Transverse colon (tissue), 4 donors: ENCODE results near the gene CTNND2.

ENCODE experiments used
- CTCF ChIP-seq, 5 experiments: fragments of 200-600 bp in 3 of 5; fragments of 450-650 bp in 2 of 5; sonication (generic) in 3 of 5; IDR thresholded peaks; 1 replicate in 2 of 5; 2 replicates in 3 of 5; pipeline ENCODE4 v1.5.1; 2016 to 2017; ENCODE audit warnings: antibody characterized with exemption in 5 of 5, inconsistent platforms in 3 of 5, mild to moderate bottlenecking in 2 of 5, moderate library complexity in 1 of 5
- EP300 ChIP-seq: sonication (generic); formaldehyde crosslinking; IDR thresholded peaks from one replicate; pipeline ENCODE4 v1.6.1; 2017; ENCODE audit warnings: antibody characterized with exemption, low read depth
- POLR2A ChIP-seq: fragments of 450-650 bp; IDR thresholded peaks from one replicate; pipeline ENCODE4 v1.6.1; 2016; ENCODE audit warnings: antibody characterized with exemption, mild to moderate bottlenecking, moderate library complexity
- POLR2AphosphoS5 ChIP-seq, 3 donors: sonication (generic); formaldehyde crosslinking; IDR thresholded peaks; one replicate each; pipeline ENCODE4 v1.6.1; 2016; ENCODE audit warnings: antibody characterized with exemption in 3 of 3

DNA sequence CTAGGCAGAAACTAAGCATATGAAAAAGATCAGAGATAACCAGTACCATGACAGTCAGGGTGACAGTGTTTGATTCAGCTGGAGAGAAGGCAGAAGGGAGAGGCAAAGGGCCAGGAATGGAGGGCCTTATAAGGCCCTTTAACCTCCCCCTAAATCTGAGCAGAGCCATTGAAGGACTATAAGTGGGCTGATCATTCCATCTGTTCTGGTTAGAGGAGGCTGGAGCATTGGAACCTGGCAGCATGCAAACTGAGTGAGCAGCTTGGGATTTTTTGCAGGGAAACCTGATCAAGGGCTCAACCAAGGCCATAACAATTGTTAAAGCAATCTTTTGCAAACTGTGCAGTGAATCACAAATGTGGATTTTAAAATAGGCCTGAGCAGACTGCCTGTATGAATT lies 968.7 kb downstream of the CTNND2 start:
- TF ChIP-seq CTCF (IDR thresholded peaks at IDR 0.05) (no peak), EP300 (no peak), POLR2AphosphoS5 (IDR thresholded peaks at IDR 0.05) (no peak), POLR2A (no peak)
